GM10266 (cell line): Measurements from ENCODE around the gene SLC15A1.

Source experiments
- DNase-seq: peaks from one replicate; pipeline ENCODE4 v3.0.0; 2012; ENCODE audit errors: extremely low spot score
- TF ChIP-seq, protein P1 (sequence below): IDR thresholded peaks from 2 replicates; pipeline ENCODE4 v1.5.1; 2012; ENCODE audit warnings: mild to moderate bottlenecking, low read depth; ENCODE audit not compliant: control insufficient read depth, insufficient read depth; ENCODE audit errors: missing control alignments

Gene SLC15A1

GRCh38 chr13:98752467-98753290 is at the start of gene SLC15A1:
TSS of gene SLC15A1 (minus strand) at chr13:98752672. CDS start at chr13:98752598, 74 bp downstream.
- TF ChIP-seq, protein P1, sequence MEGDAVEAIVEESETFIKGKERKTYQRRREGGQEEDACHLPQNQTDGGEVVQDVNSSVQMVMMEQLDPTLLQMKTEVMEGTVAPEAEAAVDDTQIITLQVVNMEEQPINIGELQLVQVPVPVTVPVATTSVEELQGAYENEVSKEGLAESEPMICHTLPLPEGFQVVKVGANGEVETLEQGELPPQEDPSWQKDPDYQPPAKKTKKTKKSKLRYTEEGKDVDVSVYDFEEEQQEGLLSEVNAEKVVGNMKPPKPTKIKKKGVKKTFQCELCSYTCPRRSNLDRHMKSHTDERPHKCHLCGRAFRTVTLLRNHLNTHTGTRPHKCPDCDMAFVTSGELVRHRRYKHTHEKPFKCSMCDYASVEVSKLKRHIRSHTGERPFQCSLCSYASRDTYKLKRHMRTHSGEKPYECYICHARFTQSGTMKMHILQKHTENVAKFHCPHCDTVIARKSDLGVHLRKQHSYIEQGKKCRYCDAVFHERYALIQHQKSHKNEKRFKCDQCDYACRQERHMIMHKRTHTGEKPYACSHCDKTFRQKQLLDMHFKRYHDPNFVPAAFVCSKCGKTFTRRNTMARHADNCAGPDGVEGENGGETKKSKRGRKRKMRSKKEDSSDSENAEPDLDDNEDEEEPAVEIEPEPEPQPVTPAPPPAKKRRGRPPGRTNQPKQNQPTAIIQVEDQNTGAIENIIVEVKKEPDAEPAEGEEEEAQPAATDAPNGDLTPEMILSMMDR = no peak

DNA sequence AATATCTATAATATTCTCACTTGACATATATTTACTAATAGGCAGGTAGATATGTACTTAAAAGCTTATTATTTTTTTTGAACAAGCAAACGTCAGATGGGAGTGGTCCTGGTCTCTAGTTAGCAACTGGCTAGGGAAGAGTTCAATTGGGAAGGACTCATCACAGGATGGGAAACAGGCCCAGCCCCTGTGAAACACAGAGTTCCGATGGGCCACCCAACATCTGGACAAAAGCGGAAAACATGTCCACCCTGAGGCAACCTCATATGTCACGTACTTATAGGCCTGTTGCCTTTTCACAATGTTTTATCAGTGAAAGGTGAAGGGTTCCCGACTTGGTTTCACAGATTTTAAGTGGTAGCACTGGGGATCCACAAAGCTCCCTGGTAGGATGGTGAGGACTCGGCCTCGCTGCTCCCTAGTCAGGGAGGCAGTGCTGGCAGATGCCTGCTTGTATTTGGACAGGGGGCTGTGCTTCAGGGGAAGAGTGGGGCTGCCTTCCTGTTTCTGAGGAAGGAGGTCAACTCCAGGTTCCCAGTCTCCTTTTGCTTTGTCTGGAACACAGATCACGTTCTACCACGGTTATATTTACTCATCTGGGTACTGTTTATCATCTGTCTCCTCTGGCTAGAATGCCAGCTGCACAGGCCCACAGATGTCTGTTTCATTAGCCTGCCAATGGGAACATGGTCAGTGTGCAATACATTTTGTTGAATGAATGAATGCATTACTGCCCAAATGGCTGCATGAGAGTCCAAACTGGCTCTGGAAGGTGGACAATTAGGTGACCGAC is 49.4 kb upstream of the SLC15A1 start:
- no peak for DNase-seq
- TF ChIP-seq, protein P1 = no peak

More at GRCh38 chr13:98752467-98753290, at the start of gene SLC15A1:
- DNase-seq = no peak

DNA sequence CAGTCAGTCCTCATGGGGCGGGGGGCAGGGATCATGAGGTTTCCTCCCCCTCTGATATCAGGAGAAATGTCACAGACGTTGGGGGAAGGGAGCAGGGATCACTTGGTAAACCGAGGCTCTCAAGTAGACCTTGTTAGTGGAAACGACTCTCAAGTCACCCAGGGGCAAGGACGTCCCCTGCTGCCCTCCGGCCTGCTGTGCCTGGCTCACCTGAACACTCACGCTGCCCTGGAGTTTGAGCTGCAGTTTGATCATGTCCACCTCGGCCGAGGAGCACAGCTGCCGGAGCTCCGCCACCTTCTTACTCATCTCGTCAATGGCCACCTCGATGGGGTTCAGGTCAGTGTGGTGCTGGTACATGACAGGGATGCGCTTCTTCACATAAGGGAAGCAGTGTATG is 47.6 kb upstream of the SLC15A1 start:
- TF ChIP-seq, protein P1 = no peak
- no peak for DNase-seq

DNA sequence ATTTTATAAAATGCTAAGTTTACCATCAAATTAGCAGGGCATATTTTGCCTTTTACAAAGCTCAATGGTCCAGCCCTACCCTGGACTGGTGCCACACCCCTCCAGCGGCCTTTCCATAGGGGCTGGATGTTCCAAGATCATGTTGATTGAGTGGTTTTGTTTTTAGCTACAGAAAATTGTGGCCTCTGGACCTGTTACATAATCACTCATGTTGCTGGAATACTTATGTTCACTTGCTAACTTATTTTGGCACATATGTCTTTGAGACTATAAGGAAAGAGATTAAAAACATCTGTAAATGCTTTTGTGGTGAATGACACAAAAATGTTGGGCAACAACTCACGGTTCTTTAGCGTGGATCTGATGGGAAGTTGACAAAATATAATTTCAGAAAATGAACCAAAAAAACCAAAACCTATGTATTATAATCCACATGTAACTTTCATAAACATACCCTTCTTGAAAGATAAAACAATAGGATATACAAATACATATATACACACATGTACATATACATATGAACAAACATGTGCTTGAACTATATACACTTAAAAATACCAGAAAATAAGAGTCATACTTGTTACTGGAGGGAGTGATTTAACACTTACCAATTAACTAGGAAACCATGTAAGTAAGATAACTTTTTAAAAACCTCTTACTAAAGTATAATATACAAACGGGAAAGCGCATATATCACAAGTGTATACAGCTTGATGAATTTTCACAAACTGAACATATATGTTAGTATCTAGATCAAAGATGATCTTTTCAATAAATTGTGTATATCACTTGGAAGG is 46.6 kb upstream of the SLC15A1 start:
- TF ChIP-seq, protein P1 = no peak
- DNase-seq = no peak

DNA sequence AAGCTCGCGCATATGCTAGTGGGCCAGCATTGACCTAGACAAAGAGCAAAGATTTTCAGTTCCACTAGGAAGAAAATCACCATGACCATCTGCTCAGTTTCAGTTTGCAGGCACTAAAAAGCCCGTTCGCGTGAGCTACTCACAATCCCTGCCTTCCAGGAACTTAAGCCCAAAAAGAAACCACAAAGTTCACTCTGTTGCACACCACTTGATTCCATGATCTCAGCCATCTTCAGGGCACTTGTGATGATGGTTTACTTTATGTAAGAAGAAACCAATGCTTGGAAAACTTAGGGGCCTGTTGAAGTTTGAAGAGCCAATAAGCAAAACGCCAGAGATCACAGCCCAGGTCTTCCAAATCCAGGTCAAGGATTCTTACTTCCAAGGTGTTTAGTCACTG is 45.0 kb upstream of the SLC15A1 start:
- TF ChIP-seq, protein P1 = no peak
- no peak for DNase-seq

GRCh38 chr13:98796798-98797197 is 44.3 kb upstream of the SLC15A1 start:
- TF ChIP-seq, protein P1 = no peak
- no peak for DNase-seq

DNA sequence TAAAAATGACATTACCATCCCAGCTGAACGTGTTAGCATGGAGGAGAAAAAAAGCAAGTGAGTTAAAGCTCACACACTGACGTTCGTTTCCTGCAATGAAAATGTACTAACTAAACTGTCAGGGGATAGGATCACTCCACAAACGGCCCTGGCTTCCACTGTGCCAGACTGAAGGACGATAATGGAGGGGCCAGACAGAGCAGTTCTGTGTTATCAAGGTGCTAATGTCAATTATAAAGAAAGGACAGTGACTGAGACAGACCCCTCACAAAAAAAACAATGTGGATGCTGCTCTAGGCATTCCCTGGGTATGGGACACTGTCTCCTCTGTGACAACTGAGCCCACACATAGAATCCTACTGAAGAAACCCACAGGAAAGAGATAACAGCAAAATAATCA is 43.7 kb upstream of the SLC15A1 start:
- no peak for DNase-seq
- TF ChIP-seq, protein P1 = no peak
